NCI-H748 (cell line): ENCODE data around the gene ZNF793.

Source experiments
- DNase-seq: peaks from one replicate; lab custom pipeline; 2025; ENCODE audit not compliant: unreplicated experiment; lab: John Stamatoyannopoulos, UW

The ZNF793 gene

GRCh38 chr19:37506387-37507166 is at the start of gene ZNF793:
ZNF793 (plus strand) TSS chr19:37506939; CDS start chr19:37523440, 16,501 bp downstream.
- peak; percentile 96 for DNase-seq

- DNase-seq = no peak
Measured at GRCh38 chr19:37466277-37466797, 40.4 kb upstream of the ZNF793 start.

- peak; percentile 98 for DNase-seq
Measured at GRCh38 chr19:37466798-37467607, 39.7 kb upstream of the ZNF793 start, which contains the start of gene ZNF569. ZNF569 (minus strand) TSS chr19:37467444; CDS start chr19:37444921, 22,523 bp downstream.

GRCh38 chr19:37467608-37468090 is 39.1 kb upstream of the ZNF793 start:
- no peak for DNase-seq

GRCh38 chr19:37468961-37469777 is 37.6 kb upstream of the ZNF793 start, which contains the start of gene ZNF570:
ZNF570 (plus strand) TSS chr19:37469356; CDS start chr19:37470355, 999 bp downstream.
- DNase-seq = peak; percentile 96

- no peak for DNase-seq
Measured at GRCh38 chr19:37470216-37470615, 36.5 kb upstream of the ZNF793 start.

GRCh38 chr19:37472165-37472564 is 34.6 kb upstream of the ZNF793 start:
- DNase-seq = no peak

GRCh38 chr19:37484406-37485168 is 22.2 kb upstream of the ZNF793 start:
- no peak for DNase-seq

- no peak for DNase-seq
Measured at GRCh38 chr19:37492213-37492612, 14.5 kb upstream of the ZNF793 start.

- no peak for DNase-seq
Measured at GRCh38 chr19:37505958-37506386, 767 bp upstream of the ZNF793 start.

- no peak for DNase-seq
Measured at GRCh38 chr19:37507167-37507464, 377 bp downstream of the ZNF793 start.

GRCh38 chr19:37511186-37511585 is 4.4 kb downstream of the ZNF793 start:
- no peak for DNase-seq

- DNase-seq = no peak
Measured at GRCh38 chr19:37511821-37512220, 5.1 kb downstream of the ZNF793 start.

- no peak for DNase-seq
Measured at GRCh38 chr19:37513397-37513796, 6.7 kb downstream of the ZNF793 start.

GRCh38 chr19:37519890-37520289 is 13.2 kb downstream of the ZNF793 start:
- DNase-seq = no peak

- no peak for DNase-seq
Measured at GRCh38 chr19:37537391-37537947, 30.7 kb downstream of the ZNF793 start.

- peak; percentile 46 for DNase-seq
Measured at GRCh38 chr19:37551129-37551993, 44.6 kb downstream of the ZNF793 start.

- DNase-seq = no peak
Measured at GRCh38 chr19:37563518-37563917, 56.8 kb downstream of the ZNF793 start.
